ENCODE results near the gene MICAL3.

Gene MICAL3

GRCh38 chr22:17925431-17925841 lies 98.9 kb downstream of the MICAL3 start:
- DNase-seq: no peak

GRCh38 chr22:17924735-17925364 lies 99.5 kb downstream of the MICAL3 start:
- DNase-seq: no peak

GRCh38 chr22:17924076-17924475 lies 100.3 kb downstream of the MICAL3 start:
- DNase-seq: no peak

GRCh38 chr22:17922925-17923903 lies 101.1 kb downstream of the MICAL3 start:
- DNase-seq: no peak

GRCh38 chr22:17921871-17922821 lies 102.2 kb downstream of the MICAL3 start:
- no peak for DNase-seq

- DNase-seq: no peak
Measured at GRCh38 chr22:17920992-17921650, 103.2 kb downstream of the MICAL3 start.

GRCh38 chr22:17920145-17920605 lies 104.2 kb downstream of the MICAL3 start:
- DNase-seq: no peak

- no peak for DNase-seq
Measured at GRCh38 chr22:17919276-17920144, 104.9 kb downstream of the MICAL3 start.

- DNase-seq: no peak
Measured at GRCh38 chr22:17918840-17919239, 105.5 kb downstream of the MICAL3 start.

- no peak for DNase-seq
Measured at GRCh38 chr22:17917490-17917983, 106.8 kb downstream of the MICAL3 start.

- DNase-seq: no peak
Measured at GRCh38 chr22:17916226-17916889, 108.0 kb downstream of the MICAL3 start.

GRCh38 chr22:17915676-17916075 lies 108.7 kb downstream of the MICAL3 start:
- no peak for DNase-seq

GRCh38 chr22:17915188-17915587 lies 109.2 kb downstream of the MICAL3 start:
- DNase-seq: no peak

GRCh38 chr22:17914474-17914873 lies 109.9 kb downstream of the MICAL3 start:
- no peak for DNase-seq

GRCh38 chr22:17913801-17914347 lies 110.5 kb downstream of the MICAL3 start:
- no peak for DNase-seq

GRCh38 chr22:17912945-17913721 lies 111.2 kb downstream of the MICAL3 start:
- DNase-seq: no peak

GRCh38 chr22:17911887-17912286 lies 112.5 kb downstream of the MICAL3 start:
- DNase-seq: no peak

GRCh38 chr22:17911312-17911705 lies 113.1 kb downstream of the MICAL3 start:
- DNase-seq: no peak
